ENCODE measurements around the gene KIF6. TPM values are rescaled to one million over a fixed set of nuclear protein-coding genes. Genes with fewer than 3 reads are reported as not detected.
A peak's percentile ranks its signal among the peaks of the same experiment; 100 is the strongest.

KIF6 gene
- total RNA-seq, 1 donor from 2014 or later = not detected

DNA sequence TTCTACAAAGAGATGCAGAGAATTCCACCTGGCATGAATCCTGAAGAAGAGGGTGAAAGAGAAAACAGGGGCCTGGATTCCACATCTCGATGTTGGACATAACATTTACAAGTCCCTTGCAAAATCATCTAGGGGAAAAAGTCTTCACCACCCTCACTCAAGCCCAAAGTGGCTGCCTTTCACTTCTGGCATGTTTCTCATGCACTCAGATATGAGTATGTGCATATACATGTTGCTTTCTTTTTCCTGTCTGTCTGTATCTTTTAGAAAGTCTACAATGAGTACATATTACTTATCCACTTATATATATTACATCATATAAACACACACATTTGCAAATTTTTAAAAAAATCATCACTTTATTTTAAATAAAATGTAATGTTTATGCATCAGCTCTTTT lies 159.3 kb downstream of the KIF6 start:
- Histone ChIP-seq H3K27me3 (ENCODE audit: control insufficient read depth, insufficient read depth, low read length) (no peaks in the 10 kb centered on the region), H3K36me3 (ENCODE audit: control insufficient read depth, insufficient read depth, low read length) (no peaks in the 10 kb centered on the region), H3K4me3 (ENCODE audit: low read depth, low read length) (no peak overlapping the region)
- DNase-seq (ENCODE audit: low read depth) (no peak), FAIRE-seq (no peak)
- TF ChIP-seq CTCF (IDR thresholded peaks at IDR 0.05; ENCODE audit: insufficient read depth, low read length, severe bottlenecking) = no peak

- Histone ChIP-seq H3K36me3 (ENCODE audit: control insufficient read depth, insufficient read depth, low read length) (no peaks in the 10 kb centered on the region), H3K4me3 (ENCODE audit: low read depth, low read length) (no peak overlapping the region), H3K27me3 (ENCODE audit: control insufficient read depth, insufficient read depth, low read length) (no peaks in the 10 kb centered on the region)
- no peak for FAIRE-seq
- TF ChIP-seq CTCF (IDR thresholded peaks at IDR 0.05; ENCODE audit: insufficient read depth, low read length, severe bottlenecking) = no peak
- peak; percentile 2 for DNase-seq (ENCODE audit: low read depth)
These were observed 161.5 kb downstream of the KIF6 start for GRCh38 chr6:39563566-39564311.

GRCh38 chr6:39561536-39562266 lies 163.5 kb downstream of the KIF6 start:
- Histone ChIP-seq H3K4me3 (ENCODE audit: low read depth, low read length) (no peak overlapping the region), H3K36me3 (ENCODE audit: control insufficient read depth, insufficient read depth, low read length) (no peaks in the 10 kb centered on the region), H3K27me3 (ENCODE audit: control insufficient read depth, insufficient read depth, low read length) (no peaks in the 10 kb centered on the region)
- no peak for DNase-seq (ENCODE audit: low read depth)
- FAIRE-seq = no peak
- no peak for TF ChIP-seq CTCF (IDR thresholded peaks at IDR 0.05; ENCODE audit: insufficient read depth, low read length, severe bottlenecking)

- Histone ChIP-seq H3K4me3 (ENCODE audit: low read depth, low read length) (no peak overlapping the region), H3K36me3 (ENCODE audit: control insufficient read depth, insufficient read depth, low read length) (no peaks in the 10 kb centered on the region), H3K27me3 (ENCODE audit: control insufficient read depth, insufficient read depth, low read length) (no peaks in the 10 kb centered on the region)
- DNase-seq (ENCODE audit: low read depth) = no peak
- FAIRE-seq = no peak
- no peak for TF ChIP-seq CTCF (IDR thresholded peaks at IDR 0.05; ENCODE audit: insufficient read depth, low read length, severe bottlenecking)
These were observed 164.3 kb downstream of the KIF6 start for GRCh38 chr6:39560915-39561314.

GRCh38 chr6:39558591-39559190 lies 166.5 kb downstream of the KIF6 start:
- no peak for FAIRE-seq
- Histone ChIP-seq H3K36me3 (ENCODE audit: control insufficient read depth, insufficient read depth, low read length) (no peaks in the 10 kb centered on the region), H3K27me3 (ENCODE audit: control insufficient read depth, insufficient read depth, low read length) (no peaks in the 10 kb centered on the region), H3K4me3 (ENCODE audit: low read depth, low read length) (no peak overlapping the region)
- no peak for TF ChIP-seq CTCF (IDR thresholded peaks at IDR 0.05; ENCODE audit: insufficient read depth, low read length, severe bottlenecking)
- DNase-seq (ENCODE audit: low read depth) = no peak

All from bronchial epithelial cell (primary cell).